IMR-90 (cell line): ENCODE measurements around the gene FAM98C. TPM values are rescaled to one million over a fixed set of nuclear protein-coding genes. Genes with fewer than 3 reads are reported as not detected.

Source experiments
- ATAC-seq: fragments of 200-7000 bp; cut with Tn5 transposase; 2 replicates; pipeline ENCODE4 v1.9.1; 2020; ENCODE audit warnings: low read depth, mild to moderate bottlenecking, moderate library complexity
- BruUV-seq: library from RNA; stranded (reverse); fragments of 400-500 nt; replicated peaks from 2 replicates; lab custom pipeline; 2021; lab: Mats Ljungman, UMichigan
- CTCF ChIA-PET: fragments of 300-600 bp; formaldehyde crosslinking; extraction: SDS; loops from one replicate; lab custom pipeline; 2021; ENCODE audit warnings: antibody characterized with exemption; lab: Yijun Ruan, JAX
- POLR2A ChIA-PET: fragments of 300-600 bp; sonication (Branson Sonifier 250); formaldehyde crosslinking; loops from one replicate; lab custom pipeline; 2022; ENCODE audit warnings: antibody characterized with exemption; ENCODE audit not compliant: unreplicated experiment; lab: Charles Lee
- DNase-seq: peaks from one replicate; pipeline ENCODE4 v3.0.0; 2013
- H2AFZ ChIP-seq: replicated peaks from 2 replicates; pipeline ENCODE3; 2013; ENCODE audit warnings: low read length, mild to moderate bottlenecking; ENCODE audit not compliant: poor library complexity
- H2AK5ac ChIP-seq: 2 replicates; pipeline ENCODE4 v1.6.1; 2013; ENCODE audit warnings: low read depth, low read length, inconsistent platforms
- H2AK9ac ChIP-seq: replicated peaks from 2 replicates; pipeline ENCODE3; 2013; ENCODE audit warnings: mild to moderate bottlenecking, low read depth, low read length, moderate library complexity; ENCODE audit not compliant: poor library complexity
- H2BK120ac ChIP-seq: 2 replicates; pipeline ENCODE4 v1.6.1; 2013; ENCODE audit warnings: low read depth, low read length, inconsistent platforms
- H2BK15ac ChIP-seq: 3 replicates; pipeline ENCODE4 v1.6.1; 2013; ENCODE audit warnings: low read depth, low read length, inconsistent platforms
- H2BK20ac ChIP-seq: 2 replicates; pipeline ENCODE4 v1.6.1; 2013; ENCODE audit warnings: low read depth, mild to moderate bottlenecking, inconsistent platforms, low read length, moderate library complexity
- H2BK5ac ChIP-seq: 2 replicates; pipeline ENCODE4 v1.6.1; 2013; ENCODE audit warnings: mild to moderate bottlenecking, low read depth, low read length, inconsistent platforms; ENCODE audit not compliant: poor library complexity, severe bottlenecking
- H3K14ac ChIP-seq: replicated peaks from 2 replicates; pipeline ENCODE4 v1.6.1; 2013; ENCODE audit warnings: low read depth, low read length, inconsistent platforms
- H3K18ac ChIP-seq: 2 replicates; pipeline ENCODE4 v1.6.1; 2013; ENCODE audit warnings: low read depth, low read length, control low read depth
- H3K23ac ChIP-seq: 2 replicates; pipeline ENCODE4 v1.6.1; 2013; ENCODE audit warnings: low read depth, low read length, inconsistent platforms
- H3K27ac ChIP-seq: 2 replicates; pipeline ENCODE4 v1.5.1; 2013; ENCODE audit warnings: mild to moderate bottlenecking, control low read depth, low read length; ENCODE audit not compliant: insufficient read depth
- H3K27me3 ChIP-seq: 2 replicates; pipeline ENCODE4 v1.6.1; 2013; ENCODE audit warnings: low read length; ENCODE audit not compliant: control insufficient read depth, insufficient read depth
- H3K36me3 ChIP-seq: 2 replicates; pipeline ENCODE4 v1.6.1; 2013; ENCODE audit warnings: low read length, mixed read lengths; ENCODE audit not compliant: control insufficient read depth, insufficient read depth
- H3K4ac ChIP-seq: 2 replicates; pipeline ENCODE4 v1.6.1; 2013; ENCODE audit warnings: low read depth, low read length, inconsistent platforms
- H3K4me1 ChIP-seq: 2 replicates; pipeline ENCODE4 v1.6.1; 2013; ENCODE audit warnings: low read length, mixed read lengths; ENCODE audit not compliant: control insufficient read depth, insufficient read depth
- H3K4me2 ChIP-seq: 2 replicates; pipeline ENCODE4 v1.6.1; 2013; ENCODE audit warnings: low read depth, mild to moderate bottlenecking, control low read depth, low read length, moderate library complexity
- H3K4me3 ChIP-seq: 2 replicates; pipeline ENCODE4 v1.5.1; 2013; ENCODE audit warnings: low read depth, mild to moderate bottlenecking, control low read depth, low read length, moderate library complexity; ENCODE audit not compliant: insufficient read depth
- H3K56ac ChIP-seq: 2 replicates; pipeline ENCODE4 v1.6.1; 2013; ENCODE audit warnings: low read length, inconsistent platforms; ENCODE audit not compliant: insufficient read depth; ENCODE audit errors: extremely low read depth
- H3K79me1 ChIP-seq, 2 experiments: 2 replicates each; pipeline ENCODE4 v1.6.1; 2013; ENCODE audit warnings: low read length in 2 of 2, inconsistent platforms in 1 of 2, low read depth in 1 of 2
- H3K9ac ChIP-seq: 2 replicates; pipeline ENCODE4 v1.6.1; 2013; ENCODE audit warnings: low read depth, low read length, control low read depth
- H3K9me1 ChIP-seq: 2 replicates; pipeline ENCODE4 v1.6.1; 2013; ENCODE audit warnings: low read length, inconsistent platforms; ENCODE audit not compliant: insufficient read depth
- H3K9me3 ChIP-seq: 2 replicates; pipeline ENCODE4 v1.6.1; 2013; ENCODE audit warnings: low read length; ENCODE audit not compliant: control insufficient read depth, insufficient read depth
- H4K20me1 ChIP-seq: 2 replicates; pipeline ENCODE4 v1.6.1; 2013; ENCODE audit warnings: low read length, inconsistent platforms; ENCODE audit not compliant: insufficient read depth
- H4K5ac ChIP-seq: 2 replicates; pipeline ENCODE4 v1.6.1; 2013; ENCODE audit warnings: mild to moderate bottlenecking, low read depth, low read length, control low read depth
- H4K8ac ChIP-seq, 2 experiments: 2 replicates each; pipeline ENCODE4 v1.6.1; 2013; ENCODE audit warnings: low read depth in 2 of 2, low read length in 2 of 2, control low read depth in 1 of 2, inconsistent platforms in 1 of 2
- H4K91ac ChIP-seq: 2 replicates; pipeline ENCODE4 v1.6.1; 2013; ENCODE audit warnings: low read depth, low read length, inconsistent platforms; ENCODE audit not compliant: insufficient read depth
- MAZ ChIP-seq: IDR thresholded peaks from 2 replicates; pipeline ENCODE4 v1.6.1; 2012; ENCODE audit warnings: low read depth, mild to moderate bottlenecking, low read length, improper control_type of control experiment, moderate library complexity, borderline replicate concordance
- POLR2A ChIP-seq: IDR thresholded peaks from 2 replicates; pipeline ENCODE4 v1.6.1; 2012; ENCODE audit warnings: mild to moderate bottlenecking, low read depth, low read length
- RAD21 ChIP-seq: IDR thresholded peaks from 2 replicates; pipeline ENCODE4 v1.6.1; 2012; ENCODE audit warnings: low read length, improper control_type of control experiment
- RFX5 ChIP-seq: IDR thresholded peaks from 2 replicates; pipeline ENCODE4 v1.8.0; 2012; ENCODE audit warnings: low read depth, mild to moderate bottlenecking, low read length, moderate library complexity
- WGBS, 2 experiments: methylation state at CpG; one replicate each; pipeline versions ENCODE4 v1.1.5 to v1.1.7; 2013; ENCODE audit warnings: missing lambda C conversion rate in 2 of 2; ENCODE audit not compliant: insufficient read length in 1 of 2; ENCODE audit errors: extremely low coverage in 2 of 2; 5-methylcytosine and 5-hydroxymethylcytosine counted together
- dilution Hi-C: fragments of 300-500 bp; cut with HindIII; formaldehyde crosslinking; loops from one replicate; pipeline ENCODE4 v1.14.3; 2018; ENCODE audit warnings: low sequenced_read_pairs; ENCODE audit not compliant: unreplicated experiment
- in situ Hi-C: fragments of 300-500 bp; cut with MboI; formaldehyde crosslinking; loops from 3 replicates; pipeline ENCODE4 v1.14.3; 2019; ENCODE audit warnings: low sequenced_read_pairs, inconsistent platforms, mixed read lengths
- intact Hi-C: fragments of 100-400 bp; cut with micrococcal nuclease; formaldehyde crosslinking; loops from 2 replicates; pipeline ENCODE4 v1.10.0; 2022
- polyA plus RNA-seq, 3 experiments: library from polyadenylated mRNA; depleted of rRNA; stranded (reverse); fragments of >200 nt; gene quantifications; 2 replicates each; pipeline ENCODE4 v1.2.3, GENCODE V29; 2012; ENCODE audit warnings: low replicate concordance in 1 of 3
- total RNA-seq: library from RNA; depleted of rRNA; stranded (reverse); fragments of >200 nt; gene quantifications from 2 replicates; pipeline ENCODE4 v1.2.3, GENCODE V29; 2012

The FAM98C gene
- total and polyA plus RNA-seq, 2 of the 4 experiments (the other 2 are of a cell fraction) = 3.6 to 17.9 TPM

GRCh38 chr19:38386971-38387549 is 15.8 kb upstream of the FAM98C start (continued):
- no peak for TF ChIP-seq RFX5

DNA sequence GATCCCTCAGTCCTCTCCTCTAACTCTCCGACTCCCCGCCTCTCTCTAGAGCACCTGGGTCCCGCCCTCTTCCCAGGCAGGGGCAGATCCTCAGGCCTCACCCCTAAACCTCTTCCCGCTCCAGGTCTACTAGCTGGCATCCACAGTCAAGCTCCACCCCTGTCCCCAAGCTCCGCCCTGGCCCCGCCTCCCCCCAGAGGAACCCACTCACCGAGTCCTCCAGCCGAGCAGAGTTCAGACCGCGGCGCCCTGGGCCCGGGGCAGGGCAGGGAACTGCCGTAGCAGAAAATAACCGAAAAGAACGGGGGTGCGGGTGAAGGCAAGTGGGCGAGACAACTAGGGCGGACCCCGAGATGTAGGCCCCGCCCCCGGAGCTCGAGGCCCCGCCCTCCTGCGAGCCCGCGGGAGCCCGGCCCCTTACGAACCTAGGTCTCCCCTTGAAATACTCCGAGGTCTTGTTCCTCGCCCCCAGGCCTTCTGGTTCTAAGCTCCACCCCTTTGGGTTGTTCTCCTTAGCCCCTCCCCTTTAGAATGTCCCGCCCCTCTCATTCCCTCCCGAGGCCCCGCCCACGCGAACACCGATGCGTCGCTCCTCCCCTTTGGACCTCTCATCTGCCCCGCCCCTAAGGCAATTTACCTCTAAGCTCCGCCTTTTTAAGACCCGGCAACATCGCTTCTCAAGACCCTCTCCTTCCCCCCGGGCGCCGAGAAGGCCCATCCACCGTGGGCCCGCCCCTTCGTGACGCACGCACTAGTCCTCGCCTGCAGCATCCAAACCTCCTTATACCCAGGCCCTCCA is 15.1 kb upstream of the FAM98C start, which contains the start of gene GGN:
Gene GGN (minus strand): TSS at position 485 of the 799 bp plus-strand sequence. CDS start 773 bp downstream, outside the sequence.
- Histone ChIP-seq H3K79me1 (peaks cover 7 to 53% of the 10 kb centered on the region in 2 experiments; a peak in 3 of 4 replicates), H4K8ac (peak within 1 kb of the TSS; percentile 40 to 90), H2BK20ac (peak within 1 kb of the TSS; percentile 63; the same call in 1 of the 2 replicates), H2AFZ (peak within 1 kb of the TSS; percentile 92), H2BK5ac (peak within 1 kb of the TSS; percentile 84), H3K9ac (peak within 1 kb of the TSS; percentile 83), H3K23ac (peak within 1 kb of the TSS; percentile 82; the same call in 1 of the 2 replicates), H3K4me1 (peaks cover 2% of the 10 kb centered on the region), H2BK15ac (peak within 1 kb of the TSS; percentile 97; the same call in 2 of the 3 replicates), H2AK5ac (peak within 1 kb of the TSS; percentile 91), H2BK120ac (peak within 1 kb of the TSS; percentile 71), H2AK9ac (peak within 1 kb of the TSS; percentile 100), H3K27ac (peak within 1 kb of the TSS; percentile 90), H3K9me1 (peaks cover 7% of the 10 kb centered on the region), H3K9me3 (no peaks in the 10 kb centered on the region), H3K56ac (peak within 1 kb of the TSS; percentile 86), H4K91ac (peak within 1 kb of the TSS; percentile 88), H3K18ac (peak within 1 kb of the TSS; percentile 78), H3K4me3 (peak within 1 kb of the TSS; percentile 67), H3K4ac (peak within 1 kb of the TSS; percentile 86), H3K14ac (peak within 1 kb of the TSS; percentile 92), H3K4me2 (peak within 1 kb of the TSS; percentile 96), H4K5ac (peak within 1 kb of the TSS; percentile 53), H3K36me3 (peaks cover 25% of the 10 kb centered on the region), H3K27me3 (no peaks in the 10 kb centered on the region), H4K20me1 (peaks cover 8% of the 10 kb centered on the region)
- intact Hi-C loops (loop anchor here (2.0 to 5.0 kb wide), 2 partner anchors 13 to 155 kb away; partner anchors contain the start of gene PSMD8), in situ Hi-C loops (no loop called here), dilution Hi-C loops (no loop called here)
- ATAC-seq = peak; percentile 81
- peak; percentile 93 for DNase-seq
- peak; percentile 66; the same call in 1 of the 2 replicates for TF ChIP-seq MAZ
- peak; percentile 34; the same call in 1 of the 2 replicates for TF ChIP-seq POLR2A
- no peak for TF ChIP-seq RAD21
- BruUV-seq = no TSS peak
- 0% methylated on average over 32 of the region's 51 CpGs; no CpG with 5 or more reads in 1 of the 2 experiments for WGBS, 2 experiments
- CTCF ChIA-PET = interaction anchor here (0.7 to 1.5 kb wide), 3 partner anchors 12 to 15 kb away, joined by 3 to 6 read pairs (median 4); partner anchors contain the start of genes FAM98C and PSMD8
- POLR2A ChIA-PET = interaction anchor here (0.5 to 2.4 kb wide), 4 partner anchors 12 to 234 kb away, joined by 3 to 12 read pairs (median 4); partner anchors contain the start of gene PSMD8
